ENCODE data around the gene TTC21A. TPM values are rescaled to one million over a fixed set of nuclear protein-coding genes. Genes with fewer than 3 reads are reported as not detected.

The TTC21A gene
- total and polyA plus RNA-seq, 2 donors from 2014 or later, result 4.8 to 14.1 TPM

- H3K9me3 ChIP-seq (ENCODE audit: control insufficient read depth in 2 of 3, insufficient read depth in 1 of 3, low read length in 3 of 3), result no peaks in the 10 kb centered on the region
- peaks cover 0 to 45% (median 45%) of the 10 kb centered on the region in 3 donors for H3K36me3 ChIP-seq (ENCODE audit: control insufficient read depth in 2 of 3, insufficient read depth in 3 of 3, low read length in 3 of 3)
- FAIRE-seq (no peak), DNase-seq (no peak)
- no peak overlapping the region for H3K27ac ChIP-seq (ENCODE audit: low read depth in 2 of 2, low read length in 2 of 2)
- no peak overlapping the region for H3K4me3 ChIP-seq (ENCODE audit: low read length in 3 of 3)
- intact Hi-C loops (cut with DNase I), result no loop called here
- H3K27me3 ChIP-seq (ENCODE audit: control insufficient read depth, insufficient read depth, low read length), result no peaks in the 10 kb centered on the region
- no peak overlapping the region for H3K9ac ChIP-seq (ENCODE audit: low read length in 3 of 3)
- no peak for TF ChIP-seq CTCF (IDR thresholded peaks at IDR 0.05; ENCODE audit: borderline replicate concordance, extremely low read depth, insufficient read depth)
- no peaks in the 10 kb centered on the region for H3K4me1 ChIP-seq (ENCODE audit: control insufficient read depth in 2 of 3, insufficient read depth in 2 of 3, low read depth in 1 of 3, low read length in 3 of 3)
These were observed 8.9 kb upstream of the TTC21A start for GRCh38 chr3:39098473-39099000.

GRCh38 chr3:39099242-39099641 lies 8.2 kb upstream of the TTC21A start:
- Histone ChIP-seq H3K4me1 (ENCODE audit: control insufficient read depth in 2 of 3, insufficient read depth in 2 of 3, low read depth in 1 of 3, low read length in 3 of 3) (peaks cover 0 to 4% (median 0%) of the 10 kb centered on the region in 3 donors), H3K9ac (ENCODE audit: low read length in 3 of 3) (no peak overlapping the region), H3K27ac (ENCODE audit: low read depth in 2 of 2, low read length in 2 of 2) (no peak overlapping the region), H3K36me3 (ENCODE audit: control insufficient read depth in 2 of 3, insufficient read depth in 3 of 3, low read length in 3 of 3) (peaks cover 0 to 42% (median 40%) of the 10 kb centered on the region in 3 donors), H3K27me3 (ENCODE audit: control insufficient read depth, insufficient read depth, low read length) (no peaks in the 10 kb centered on the region), H3K4me3 (ENCODE audit: low read length in 3 of 3) (no peak overlapping the region), H3K9me3 (ENCODE audit: control insufficient read depth in 2 of 3, insufficient read depth in 1 of 3, low read length in 3 of 3) (no peaks in the 10 kb centered on the region)
- FAIRE-seq, result no peak
- TF ChIP-seq CTCF (IDR thresholded peaks at IDR 0.05; ENCODE audit: borderline replicate concordance, extremely low read depth, insufficient read depth), result no peak
- no peak for DNase-seq
- intact Hi-C loops (cut with DNase I), result no loop called here

- H3K4me3 ChIP-seq (ENCODE audit: low read length in 3 of 3), result no peak overlapping the region
- no peak overlapping the region for H3K9ac ChIP-seq (ENCODE audit: low read length in 3 of 3)
- H3K27ac ChIP-seq (ENCODE audit: low read depth in 2 of 2, low read length in 2 of 2), result no peak overlapping the region
- H3K9me3 ChIP-seq (ENCODE audit: control insufficient read depth in 2 of 3, insufficient read depth in 1 of 3, low read length in 3 of 3), result no peaks in the 10 kb centered on the region
- peaks cover 0 to 36% (median 34%) of the 10 kb centered on the region in 3 donors for H3K36me3 ChIP-seq (ENCODE audit: control insufficient read depth in 2 of 3, insufficient read depth in 3 of 3, low read length in 3 of 3)
- no peak for TF ChIP-seq CTCF (IDR thresholded peaks at IDR 0.05; ENCODE audit: borderline replicate concordance, extremely low read depth, insufficient read depth)
- DNase-seq (no peak), FAIRE-seq (no peak)
- H3K4me1 ChIP-seq (ENCODE audit: control insufficient read depth in 2 of 3, insufficient read depth in 2 of 3, low read depth in 1 of 3, low read length in 3 of 3), result peaks cover 0 to 11% (median 2%) of the 10 kb centered on the region in 3 donors
- intact Hi-C loops (cut with DNase I), result no loop called here
- no peaks in the 10 kb centered on the region for H3K27me3 ChIP-seq (ENCODE audit: control insufficient read depth, insufficient read depth, low read length)
These were observed 7.6 kb upstream of the TTC21A start for GRCh38 chr3:39099738-39100499.

Data from kidney (tissue), 14 donors.